Measurements from ENCODE around the gene HRC.

HRC gene

DNA sequence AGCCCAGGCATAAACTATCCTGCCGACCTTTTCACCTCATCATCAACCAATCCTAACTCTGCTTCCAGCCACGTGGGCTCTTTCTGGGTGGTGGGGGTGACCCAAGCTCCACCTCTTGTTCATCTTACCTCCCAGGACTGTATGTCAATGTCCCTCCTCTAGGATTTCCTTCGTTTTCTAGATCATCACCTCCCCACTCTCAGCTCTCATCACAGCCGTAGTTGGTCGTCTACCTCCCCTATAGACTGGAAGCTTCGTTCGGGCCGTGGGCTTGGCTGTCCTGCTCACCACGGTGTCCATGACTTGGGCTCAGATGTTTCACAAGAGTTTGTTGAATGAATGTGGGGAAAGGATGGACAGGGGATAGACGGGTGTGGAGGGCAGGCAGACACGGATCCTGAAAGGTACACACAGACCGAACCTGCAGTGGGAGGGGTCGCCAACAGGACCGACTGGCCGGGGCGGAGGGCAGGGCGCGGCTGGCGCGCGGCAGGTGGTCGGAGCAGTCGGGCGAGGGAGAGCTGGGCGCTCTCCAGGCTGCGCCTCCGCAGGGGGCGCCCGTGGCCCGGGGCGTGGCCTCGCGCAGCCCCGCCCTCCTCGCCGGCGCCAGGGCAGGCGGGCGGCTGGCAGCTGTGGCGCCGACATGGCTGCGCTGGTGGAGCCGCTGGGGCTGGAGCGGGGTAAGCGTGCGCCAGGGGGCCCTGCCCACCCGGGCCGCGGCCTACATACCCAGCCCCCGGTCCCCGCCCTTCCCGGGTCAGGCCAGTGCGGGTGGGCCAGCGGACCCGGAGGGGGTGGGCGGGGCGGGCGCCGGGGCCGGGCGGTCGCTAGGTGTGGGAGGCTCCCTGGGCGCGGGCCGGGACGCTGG lies 41.2 kb downstream of the HRC start, which contains the start of gene LIN7B:
LIN7B (plus strand) TSS at position 609 of the 868 bp plus-strand sequence; CDS start at position 644, 35 bp downstream.
- DNase-seq = peak; percentile 61

DNA sequence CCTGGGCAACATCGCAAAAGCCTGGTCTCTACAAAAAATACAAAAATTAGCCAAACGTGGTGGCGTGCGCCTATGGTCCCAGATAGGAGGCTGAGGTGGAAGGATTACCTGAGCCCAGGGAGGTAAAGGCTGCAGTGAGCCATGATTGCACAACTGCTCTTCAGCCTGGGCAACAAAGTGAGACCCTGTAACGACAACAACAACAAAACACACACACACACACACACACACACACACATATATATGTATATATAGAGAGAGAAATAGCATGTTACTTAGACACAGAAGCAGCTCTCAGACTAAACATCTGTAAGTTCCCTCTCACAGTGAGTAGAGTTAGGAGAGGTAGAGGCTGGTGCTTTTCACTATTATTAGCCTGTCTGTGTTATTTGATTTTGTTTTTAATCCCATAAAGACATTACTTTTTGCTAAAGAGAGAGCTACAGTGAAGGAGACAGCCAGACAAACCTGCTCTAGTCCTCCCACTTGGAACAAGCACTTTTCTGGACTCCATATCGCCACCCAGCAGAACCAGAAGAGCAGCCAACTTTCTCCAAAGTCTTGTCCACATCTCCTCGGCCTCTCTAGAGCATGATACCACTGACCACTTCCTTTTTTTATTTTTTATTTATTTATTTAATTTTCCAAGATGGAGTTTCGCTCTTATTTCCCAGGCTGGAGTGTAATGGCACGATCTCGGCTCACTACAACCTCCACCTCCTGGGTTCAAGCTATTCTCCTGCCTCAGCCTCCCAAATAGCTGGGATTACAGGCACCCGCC lies 43.8 kb downstream of the HRC start:
- no peak for DNase-seq

DNA sequence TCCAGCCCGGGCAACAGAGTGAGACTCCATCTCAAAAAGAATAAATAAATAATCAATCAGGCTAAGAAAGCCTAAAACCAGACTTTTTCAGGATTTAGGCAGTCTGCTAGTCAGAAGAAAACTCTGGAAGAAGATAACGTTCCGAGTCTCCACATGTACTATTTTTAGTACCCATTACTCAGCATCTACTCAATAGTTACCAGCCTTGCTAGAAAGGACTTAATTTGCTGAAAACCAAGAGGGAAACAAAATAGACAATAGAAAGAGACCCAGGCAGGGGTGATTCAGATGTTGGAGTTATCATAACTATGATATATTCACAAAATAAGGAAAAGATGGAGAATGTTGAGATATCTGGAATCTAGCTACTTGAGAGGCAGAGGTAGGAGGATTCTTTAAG lies 44.6 kb downstream of the HRC start:
- DNase-seq = no peak

DNA sequence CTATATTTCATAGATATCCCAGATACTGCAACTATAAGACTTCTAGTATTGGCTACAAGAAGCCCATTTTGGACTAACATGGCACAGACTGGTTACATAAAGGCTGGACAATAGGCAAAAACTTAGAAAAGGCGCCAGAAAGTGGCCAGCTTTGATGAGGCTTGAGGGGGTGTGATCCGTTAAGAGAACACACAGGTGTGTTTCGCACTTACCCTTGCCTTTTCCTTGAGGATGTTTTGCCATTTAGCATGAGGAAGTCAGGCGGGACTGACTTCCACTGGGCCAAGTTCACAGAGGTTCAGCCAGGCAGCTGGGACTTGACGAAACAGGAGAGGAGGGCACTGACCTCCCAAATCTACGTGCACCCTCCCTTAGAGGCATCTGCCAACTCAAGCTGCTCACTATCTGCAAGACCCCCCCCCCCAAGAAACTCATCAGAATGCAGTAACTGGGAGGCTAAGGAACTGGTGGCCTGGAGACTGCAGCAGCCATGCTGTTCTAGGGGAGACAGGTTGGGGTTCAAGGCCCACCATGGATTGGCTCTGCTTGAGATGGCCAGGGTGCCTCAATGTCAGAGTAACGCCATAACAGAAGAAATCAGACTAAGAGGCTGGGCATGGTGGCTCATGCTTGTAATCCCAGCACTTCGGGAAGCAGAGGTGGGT lies 45.5 kb downstream of the HRC start:
- no peak for DNase-seq

DNA sequence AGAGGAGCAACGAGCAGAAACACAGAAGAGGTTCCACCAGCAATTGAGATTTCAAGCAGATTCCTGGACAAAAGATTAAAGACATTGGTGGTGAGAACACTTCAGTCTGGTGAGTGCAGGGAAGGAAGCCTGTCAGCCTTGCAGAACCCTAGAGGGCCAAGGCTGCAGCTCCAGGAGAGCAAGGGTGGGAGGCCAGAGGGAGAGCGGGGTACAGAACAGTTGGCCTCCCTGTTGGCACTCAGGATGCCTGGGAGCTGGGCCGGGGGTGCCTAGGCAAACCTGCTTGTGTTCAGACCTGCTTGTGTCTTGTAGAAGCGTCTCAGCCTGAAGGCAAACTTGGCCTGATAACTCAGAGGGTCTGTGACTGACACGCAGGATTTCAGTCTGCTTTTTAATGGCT lies 46.1 kb downstream of the HRC start:
- no peak for DNase-seq

DNA sequence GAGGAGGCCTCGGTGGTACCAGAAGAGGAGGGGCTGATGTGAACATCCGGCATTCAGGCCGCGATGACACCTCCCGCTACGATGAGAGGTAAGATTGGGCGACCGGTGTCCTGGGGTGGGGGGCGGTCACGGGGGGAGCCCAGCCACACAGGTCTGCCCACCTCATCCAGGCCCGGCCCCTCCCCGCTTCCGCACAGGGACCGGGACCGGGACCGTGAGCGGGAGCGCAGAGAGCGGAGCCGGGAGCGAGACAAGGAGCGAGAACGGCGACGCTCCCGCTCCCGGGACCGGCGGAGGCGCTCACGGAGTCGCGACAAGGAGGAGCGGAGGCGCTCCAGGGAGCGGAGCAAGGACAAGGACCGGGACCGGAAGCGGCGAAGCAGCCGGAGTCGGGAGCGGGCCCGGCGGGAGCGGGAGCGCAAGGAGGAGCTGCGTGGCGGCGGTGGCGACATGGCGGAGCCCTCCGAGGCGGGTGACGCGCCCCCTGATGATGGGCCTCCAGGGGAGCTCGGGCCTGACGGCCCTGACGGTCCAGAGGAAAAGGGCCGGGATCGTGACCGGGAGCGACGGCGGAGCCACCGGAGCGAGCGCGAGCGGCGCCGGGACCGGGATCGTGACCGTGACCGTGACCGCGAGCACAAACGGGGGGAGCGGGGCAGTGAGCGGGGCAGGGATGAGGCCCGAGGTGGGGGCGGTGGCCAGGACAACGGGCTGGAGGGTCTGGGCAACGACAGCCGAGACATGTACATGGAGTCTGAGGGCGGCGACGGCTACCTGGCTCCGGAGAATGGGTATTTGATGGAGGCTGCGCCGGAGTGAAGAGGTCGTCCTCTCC lies 47.4 kb downstream of the HRC start:
- DNase-seq = no peak

DNA sequence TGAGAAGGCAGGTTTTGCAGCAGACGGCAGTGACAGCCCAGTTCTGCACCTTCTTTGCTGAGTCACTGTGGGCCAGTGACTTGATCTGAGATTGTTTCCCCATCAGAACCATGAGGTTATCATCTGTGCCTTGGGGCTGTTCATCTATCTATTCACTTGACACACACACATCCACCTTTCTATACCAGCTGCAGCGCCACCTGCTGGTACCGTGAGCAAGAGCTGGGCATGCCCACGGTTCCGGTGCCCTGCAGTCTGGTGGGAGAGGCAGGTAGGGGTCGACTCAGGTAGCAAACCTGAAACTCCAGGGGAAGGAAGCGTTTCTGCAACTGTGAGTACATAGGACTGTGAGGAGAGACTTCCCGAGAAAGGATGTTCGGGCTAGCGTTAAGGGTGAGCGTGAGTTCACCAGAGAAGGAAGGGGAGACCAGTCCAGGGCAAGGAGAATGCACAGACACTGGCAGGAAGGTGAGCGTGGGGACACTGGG lies 48.5 kb downstream of the HRC start:
- DNase-seq = peak; percentile 33

DNA sequence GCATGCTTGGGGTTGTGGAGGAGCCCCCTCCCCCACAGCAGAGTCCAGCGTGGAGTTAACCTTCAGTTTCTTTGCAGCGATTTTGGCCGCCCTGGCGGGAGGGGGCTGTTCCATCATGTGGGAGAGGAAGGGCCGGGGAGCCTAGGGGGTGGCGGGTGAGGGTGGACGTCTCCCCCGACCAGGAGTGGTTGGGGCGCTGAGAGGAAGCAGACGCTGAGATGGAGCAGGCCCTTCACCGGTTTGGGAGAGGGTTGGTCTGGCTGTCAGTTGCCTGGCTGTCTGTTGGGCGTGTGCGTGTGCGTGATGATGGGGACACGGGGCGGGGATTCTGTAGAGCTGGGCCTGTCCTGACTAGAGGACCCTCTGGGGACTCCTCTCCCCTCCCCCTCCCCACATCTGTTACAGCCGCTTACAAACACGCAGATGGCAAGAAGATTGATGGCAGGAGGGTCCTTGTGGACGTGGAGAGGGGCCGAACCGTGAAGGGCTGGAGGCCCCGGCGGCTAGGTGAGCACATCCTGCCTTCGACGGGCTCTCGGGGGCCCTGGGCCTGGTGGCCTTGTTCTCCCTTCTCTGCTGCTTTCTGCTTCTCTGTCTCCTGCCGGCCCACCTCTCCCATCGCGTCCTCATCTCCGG lies 50.8 kb downstream of the HRC start:
- DNase-seq = no peak

DNA sequence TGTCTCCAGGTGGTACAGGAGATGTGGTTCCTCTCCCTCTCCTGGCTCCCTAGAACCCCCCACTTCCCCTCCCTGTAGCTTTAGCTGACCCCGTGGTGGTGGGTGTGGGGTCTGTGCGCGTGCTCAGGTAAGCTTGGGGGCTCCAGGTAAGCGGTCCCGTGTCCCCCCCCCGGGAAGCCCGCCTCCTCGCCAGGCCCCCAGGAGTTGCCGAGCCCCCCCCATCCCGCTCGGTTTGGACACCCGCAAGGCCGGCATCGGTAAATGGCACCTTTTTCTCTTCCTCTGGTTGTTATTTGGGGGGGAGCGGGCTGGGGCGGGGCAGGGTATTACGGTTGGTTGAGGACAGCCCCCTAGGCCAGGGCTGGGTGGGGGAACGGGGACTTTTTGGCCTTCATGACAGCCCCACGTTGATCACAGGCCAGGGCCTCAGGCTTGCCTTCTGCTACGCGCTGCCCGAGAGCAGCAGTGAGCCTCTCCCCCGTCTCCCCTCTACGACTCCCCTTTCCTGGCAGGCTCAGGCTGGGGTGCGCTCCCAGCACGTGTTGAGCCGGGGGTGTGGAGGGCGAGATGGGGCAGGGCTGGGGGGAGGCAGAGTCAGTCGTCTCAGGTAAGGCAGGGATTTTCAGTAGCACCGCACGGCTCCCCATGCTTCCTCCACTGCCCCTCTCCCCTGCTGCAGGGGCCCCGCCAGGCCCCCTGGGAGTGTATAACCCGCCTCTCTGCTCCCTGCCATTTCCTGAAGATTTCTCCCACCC lies 51.7 kb downstream of the HRC start:
- no peak for DNase-seq

DNA sequence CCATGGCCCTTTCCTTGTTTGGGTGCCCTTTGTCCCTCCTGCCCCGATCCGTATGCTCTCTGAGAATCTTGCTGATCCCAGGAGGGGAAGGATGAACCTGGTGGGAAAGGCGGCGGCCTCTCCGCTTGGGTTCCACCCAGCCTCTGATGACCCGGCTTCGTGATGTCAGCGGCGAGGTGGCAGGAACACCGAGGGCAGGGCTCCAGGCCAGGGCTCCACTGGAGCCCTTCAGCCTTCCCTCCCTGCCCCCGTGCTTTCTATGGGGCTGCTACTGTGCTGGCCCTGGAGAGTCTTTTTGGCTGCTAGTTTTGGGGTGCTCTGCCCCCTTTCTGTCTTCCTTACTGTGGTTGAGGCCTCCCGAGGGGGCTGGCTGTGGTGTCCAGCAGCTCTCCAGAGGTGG lies 52.9 kb downstream of the HRC start:
- DNase-seq = no peak
